GM12892 (cell line): ENCODE results near the gene DMC1.

Experiments used
- POLR2A ChIP-seq: IDR thresholded peaks from 2 replicates; pipeline ENCODE4 v1.6.1; 2011; ENCODE audit warnings: low read depth, low read length, control low read depth
- POLR2AphosphoS5 ChIP-seq: IDR thresholded peaks from 2 replicates; pipeline ENCODE4 v1.6.1; 2011; ENCODE audit warnings: low read depth, low read length, control low read depth
- TAF1 ChIP-seq: IDR thresholded peaks from 2 replicates; pipeline ENCODE4 v1.6.1; 2011; ENCODE audit warnings: low read depth, mild to moderate bottlenecking, control low read depth, low read length, borderline replicate concordance

DNA sequence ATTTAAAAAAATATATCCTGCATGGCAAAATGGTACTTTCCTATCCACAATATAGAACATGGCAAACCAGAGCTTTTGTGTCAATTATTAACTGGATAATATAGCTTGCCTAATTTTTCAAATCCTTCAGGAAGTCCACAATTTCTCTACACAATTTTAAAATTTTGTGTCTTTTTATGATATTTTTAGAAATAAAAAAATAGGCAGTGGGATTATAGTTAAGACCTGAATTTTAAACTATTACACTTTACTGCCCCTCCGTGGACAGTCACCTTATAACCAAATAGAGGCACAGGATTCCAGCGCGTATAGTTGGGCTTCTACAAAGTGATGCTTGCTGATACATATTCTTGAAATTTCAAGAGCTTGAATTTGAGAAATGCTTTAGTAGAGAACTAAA is 2.1 kb upstream of the DMC1 start:
- no peak for TF ChIP-seq POLR2A
- TF ChIP-seq TAF1 = no peak
- TF ChIP-seq POLR2AphosphoS5 = no peak
